ENCODE results near the gene BLVRB. TPM values are rescaled to one million over a fixed set of nuclear protein-coding genes. Genes with fewer than 3 reads are reported as not detected.

Gene BLVRB
- total and polyA plus RNA-seq, 10 of the 15 experiments (the other 5 are each of a cell fraction or from before 2014, with no cell fraction given): 6.3 to 53.3 (median 27.8) TPM

GRCh38 chr19:40438284-40438683, 27.3 kb downstream of the BLVRB start:
- WGBS (ENCODE audit: insufficient coverage, insufficient replicate concordance, low lambda C conversion rate, missing lambda C conversion rate): 96% methylated on average over 3 of the region's 3 CpGs

More at GRCh38 chr19:40438284-40438683, 27.3 kb downstream of the BLVRB start:
- Histone ChIP-seq H3K9ac (ENCODE audit: control insufficient read depth, insufficient read depth, low read length) (no peak overlapping the region), H2AFZ (ENCODE audit: control insufficient read depth, low read depth, low read length) (no peak overlapping the region), H3K79me2 (ENCODE audit: control insufficient read depth, insufficient read depth, low read length) (peaks cover 20% of the 10 kb centered on the region), H4K20me1 (ENCODE audit: control insufficient read depth, insufficient read depth) (no peaks in the 10 kb centered on the region), H3K4me3 (no peak overlapping the region), H3K4me1 (ENCODE audit: control insufficient read depth, insufficient read depth, low read length) (peaks cover 22% of the 10 kb centered on the region), H3K36me3 (ENCODE audit: control insufficient read depth in 2 of 2, insufficient read depth in 2 of 2, low read length in 1 of 2) (peaks cover 8 to 15% of the 10 kb centered on the region in 2 experiments; a peak in 3 of 4 replicates), H3K27me3 (replicated peaks in 1 of 2; ENCODE audit: control insufficient read depth in 2 of 2, insufficient read depth in 2 of 2, low read length in 1 of 2) (no peaks in the 10 kb centered on the region), H3K9me3 (replicated peaks; ENCODE audit: control insufficient read depth, insufficient read depth, low read length) (no peaks in the 10 kb centered on the region), H3K27ac (ENCODE audit: control insufficient read depth, insufficient read depth) (no peak overlapping the region), H3K4me2 (ENCODE audit: control insufficient read depth, insufficient read depth) (no peak overlapping the region)
- ChIA-PET RAD21 (ENCODE audit: unreplicated experiment) (interaction anchor here (0.7 to 1.1 kb wide), 2 partner anchors 12 to 28 kb away, joined by 3 read pairs; partner anchors contain the start of gene SERTAD1), POLR2A (interaction anchor here (0.6 to 1.9 kb wide), 5 partner anchors 12 to 200 kb away, joined by 3 to 7 read pairs (median 4); partner anchors contain the start of gene SERTAD1), CTCF (interaction anchor here (1.3 to 1.5 kb wide), 2 partner anchors 12 to 17 kb away, joined by 5 to 7 read pairs; partner anchors contain the start of gene SERTAD1), SMC1A (ENCODE audit: uncharacterized antibody, unreplicated experiment) (interaction anchor here (0.9 to 1.4 kb wide), 6 partner anchors 12 to 35 kb away, joined by 3 to 6 read pairs (median 4); partner anchors contain the start of genes BLVRB and SERTAD1)
- FAIRE-seq (no peak), DNase-seq (ENCODE audit: low read depth, low spot score) (no peak), ATAC-seq (no peak)
- no TSS peak for BruUV-seq (replicated peaks)
- in situ Hi-C loops (cut with MboI): no loop called here
- TF ChIP-seq HSF1 (IDR thresholded peaks at IDR 0.05; ENCODE audit: low read depth, low read length): no peak
- TF ChIP-seq PAX8 (IDR thresholded peaks at IDR 0.05): no peak
- TF ChIP-seq ETV6 (conservative IDR thresholded peaks at IDR 0.05 in 1 of 2, IDR thresholded peaks at IDR 0.05 in 1 of 2; ENCODE audit: borderline replicate concordance in 1 of 2, low read depth in 1 of 2): no peak
- no peak for TF ChIP-seq ATF7 (IDR thresholded peaks at IDR 0.05; ENCODE audit: low read depth)
- intact Hi-C loops (cut with micrococcal nuclease; ENCODE audit: unreplicated experiment): no loop called here

Data from GM12878 (cell line).